Right lobe of liver (tissue), 6 donors: Measurements from ENCODE around the gene DDI1. TPM values are rescaled to one million over a fixed set of nuclear protein-coding genes. Genes with fewer than 3 reads are reported as not detected.
A peak's percentile ranks its signal among the peaks of the same experiment; 100 is the strongest.
"Not testable (repeated sequence)": the region's sequence is repeated elsewhere in the genome, so short reads cannot be mapped to it uniquely, and the experiment has no call there.

Experiments
- ATAC-seq, 4 donors: fragments of 200-7000 bp; cut with Tn5 transposase; one replicate each; pipeline ENCODE4 v1.9.1; 2020; ENCODE audit warnings: mild to moderate bottlenecking in 4 of 4, moderate library complexity in 4 of 4
- DNase-seq, 3 donors: peaks; one replicate each; pipeline ENCODE4 v3.0.0-alpha.2; 2020
- H3K27ac ChIP-seq, 3 donors: fragments of 200-600 bp; one replicate each; pipeline ENCODE4 v1.8.0; 2022
- H3K27me3 ChIP-seq, 2 donors: fragments of 200-600 bp; one replicate each; pipeline ENCODE4 v1.8.0; 2022
- H3K36me3 ChIP-seq, 4 donors: fragments of 200-600 bp; sonication (generic) in 1 of 4; one replicate each; pipeline versions ENCODE4 v1.5.1 to v1.8.0; 2017 to 2022; ENCODE audit warnings: control low read depth in 1 of 4
- H3K4me1 ChIP-seq, 4 donors: fragments of 200-600 bp; sonication (generic) in 1 of 4; one replicate each; pipeline versions ENCODE4 v1.5.1 to v1.8.0; 2017 to 2022; ENCODE audit warnings: control low read depth in 1 of 4
- H3K4me3 ChIP-seq, 3 donors: fragments of 200-600 bp; one replicate each; pipeline ENCODE4 v1.8.0; 2022
- H3K9me3 ChIP-seq, 4 donors: fragments of 200-600 bp; sonication (generic) in 1 of 4; one replicate each; pipeline versions ENCODE4 v1.5.1 to v1.8.0; 2017 to 2022; ENCODE audit warnings: control low read depth in 1 of 4
- CTCF ChIP-seq, 4 donors: fragments of 200-600 bp in 3 of 4; fragments of 450-650 bp in 1 of 4; IDR thresholded peaks; one replicate each; pipeline versions ENCODE4 v1.5.1 to v1.8.0; 2016 to 2022; ENCODE audit warnings: antibody characterized with exemption in 4 of 4, mild to moderate bottlenecking in 2 of 4
- POLR2A ChIP-seq: fragments of 450-650 bp; IDR thresholded peaks from one replicate; pipeline ENCODE4 v1.6.1; 2017; ENCODE audit warnings: antibody characterized with exemption, mild to moderate bottlenecking
- WGBS: methylation state at CpG from one replicate; pipeline ENCODE4 v1.1.6; 2018; ENCODE audit warnings: low coverage, low lambda C conversion rate; ENCODE audit not compliant: insufficient coverage; ENCODE audit errors: missing lambda C conversion rate; 5-methylcytosine and 5-hydroxymethylcytosine counted together
- intact Hi-C, 2 donors: fragments of 100-400 bp; cut with DNase I; formaldehyde crosslinking; loops; one replicate each; pipeline versions ENCODE4 v1.11.2 to v1.14.1; 2022
- total RNA-seq, 6 experiments: library from RNA; depleted of rRNA in 2 of 6; stranded (reverse); fragments of >200 nt in 2 of 6; fragmentation: NEBNext Ultra II Directional in 3 of 6; extraction: Animal tissue kit (Norgen Biotek cat#: 25700) in 3 of 6; gene quantifications; one replicate each; pipeline versions ENCODE4 v1.1.0 to v1.2.4, GENCODE V29; 2016 to 2023
- donor health status: DM: no; HTN: yes; CAD: no.
- donor health status: DM: no; HTN: no; CAD: no.
- donor health status: DM: no; HTN: no; CAD: no.
- donor health status: DM: no; HTN: yes; CAD: no.
- donor health status: DM: no; HTN: yes; CAD: no.

Gene DDI1
- total RNA-seq, 6 experiments from 2014 or later: not detected

GRCh38 chr11:104036995-104037394, 555 bp downstream of the DDI1 start:
- Histone ChIP-seq H3K27me3 (no peaks in the 10 kb centered on the region), H3K9me3 (no peaks in the 10 kb centered on the region), H3K4me1 (no peaks in the 10 kb centered on the region), H3K27ac (no peak overlapping the region), H3K36me3 (no peaks in the 10 kb centered on the region), H3K4me3 (no peak overlapping the region)
- TF ChIP-seq CTCF (IDR thresholded peaks at IDR 0.05) (no peak), POLR2A (no peak)
- DNase-seq (no peak), ATAC-seq (peak in 1 of 4 donors; percentile 35)
- intact Hi-C loops: no loop called here
- WGBS: 60% methylated on average over 1 of the region's 21 CpGs

- H3K4me1 ChIP-seq: no peaks in the 10 kb centered on the region
- intact Hi-C loops: no loop called here
- WGBS: 41% methylated on average over 2 of the region's 2 CpGs
These were observed 5.4 kb downstream of the DDI1 start for GRCh38 chr11:104041792-104042191.

GRCh38 chr11:104043142-104043541, 6.7 kb downstream of the DDI1 start:
- no peak for DNase-seq
- WGBS: 40% methylated on average over 4 of the region's 4 CpGs
- H3K9me3 ChIP-seq: no peaks in the 10 kb centered on the region
- intact Hi-C loops: no loop called here
- ATAC-seq: no peak
- H3K27me3 ChIP-seq: no peaks in the 10 kb centered on the region
- TF ChIP-seq CTCF (IDR thresholded peaks at IDR 0.05) (no peak), POLR2A (no peak)
- no peaks in the 10 kb centered on the region for H3K36me3 ChIP-seq
- no peak overlapping the region for H3K4me3 ChIP-seq
- no peaks in the 10 kb centered on the region for H3K4me1 ChIP-seq
- H3K27ac ChIP-seq: no peak overlapping the region

More at GRCh38 chr11:104041792-104042191, 5.4 kb downstream of the DDI1 start:
- Histone ChIP-seq H3K4me3 (no peak overlapping the region), H3K27me3 (no peaks in the 10 kb centered on the region), H3K36me3 (no peaks in the 10 kb centered on the region), H3K9me3 (no peaks in the 10 kb centered on the region), H3K27ac (no peak overlapping the region)
- DNase-seq (no peak), ATAC-seq (no peak)
- TF ChIP-seq CTCF (IDR thresholded peaks at IDR 0.05) (no peak), POLR2A (no peak)

GRCh38 chr11:104043678-104044239, 7.3 kb downstream of the DDI1 start:
- 62% methylated on average over 6 of the region's 6 CpGs for WGBS
- no peak for ATAC-seq
- Histone ChIP-seq H3K4me3 (no peak overlapping the region), H3K27me3 (no peaks in the 10 kb centered on the region), H3K9me3 (no peaks in the 10 kb centered on the region), H3K4me1 (no peaks in the 10 kb centered on the region), H3K27ac (no peak overlapping the region), H3K36me3 (no peaks in the 10 kb centered on the region)
- no peak for TF ChIP-seq CTCF (IDR thresholded peaks at IDR 0.05)
- intact Hi-C loops: no loop called here
- no peak for DNase-seq

DNA sequence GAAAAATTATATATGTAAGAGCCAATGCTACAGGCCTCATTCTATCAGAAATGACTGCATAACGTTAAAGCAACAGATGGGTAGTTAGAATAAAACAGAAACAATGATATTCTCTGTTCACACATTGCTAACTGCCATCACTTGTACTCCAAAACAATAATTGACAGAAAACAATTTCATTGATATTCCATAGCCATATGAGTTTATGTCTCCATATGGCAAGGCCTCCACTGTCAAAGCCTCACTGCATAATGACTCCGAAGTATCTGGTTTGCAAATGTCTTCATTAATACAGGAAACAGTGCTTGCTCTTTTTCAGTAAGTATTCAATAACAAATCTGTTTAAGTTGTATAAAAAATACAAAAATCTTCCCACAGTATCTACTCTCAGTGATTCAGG, 9.9 kb downstream of the DDI1 start:
- intact Hi-C loops: no loop called here
- 75% methylated on average over 1 of the region's 2 CpGs for WGBS
- H3K4me3 ChIP-seq: no peak overlapping the region
- no peak overlapping the region for H3K27ac ChIP-seq
- DNase-seq: no peak
- ATAC-seq: no peak
- H3K9me3 ChIP-seq: no peaks in the 10 kb centered on the region
- no peak for TF ChIP-seq POLR2A
- no peak for TF ChIP-seq CTCF (IDR thresholded peaks at IDR 0.05)
- no peaks in the 10 kb centered on the region for H3K4me1 ChIP-seq
- H3K27me3 ChIP-seq: no peaks in the 10 kb centered on the region
- H3K36me3 ChIP-seq: no peaks in the 10 kb centered on the region

DNA sequence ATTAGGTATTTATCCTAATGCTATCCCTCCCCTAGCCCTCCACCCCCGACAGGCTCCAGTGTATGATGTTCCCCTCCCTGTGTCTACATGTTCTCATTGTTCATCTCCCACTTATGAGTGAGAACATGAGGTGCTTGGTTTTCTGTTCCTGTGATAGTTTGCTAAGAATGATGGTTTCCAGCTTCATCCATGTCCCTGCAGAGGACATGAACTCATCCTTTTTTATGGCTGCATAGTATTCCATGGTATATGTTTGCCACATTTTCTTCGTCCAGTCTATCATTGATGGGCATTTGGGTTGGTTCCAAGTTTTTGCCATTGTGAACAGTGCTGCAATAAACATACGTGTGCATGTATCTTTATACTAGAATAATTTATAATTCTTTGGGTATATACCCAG, 10.4 kb downstream of the DDI1 start:
- H3K4me1 ChIP-seq, H3K9me3 ChIP-seq, H3K4me3 ChIP-seq, H3K36me3 ChIP-seq, H3K27me3 ChIP-seq, intact Hi-C loops, DNase-seq, H3K27ac ChIP-seq, ATAC-seq: not testable (repeated sequence)
- WGBS: 71% methylated on average over 1 of the region's 3 CpGs
